Measurements from ENCODE around the gene SFSWAP. TPM values are rescaled to one million over a fixed set of nuclear protein-coding genes. Genes with fewer than 3 reads are reported as not detected.

The SFSWAP gene
- total RNA-seq, 1 experiment from 2014 or later: 48.1 TPM

DNA sequence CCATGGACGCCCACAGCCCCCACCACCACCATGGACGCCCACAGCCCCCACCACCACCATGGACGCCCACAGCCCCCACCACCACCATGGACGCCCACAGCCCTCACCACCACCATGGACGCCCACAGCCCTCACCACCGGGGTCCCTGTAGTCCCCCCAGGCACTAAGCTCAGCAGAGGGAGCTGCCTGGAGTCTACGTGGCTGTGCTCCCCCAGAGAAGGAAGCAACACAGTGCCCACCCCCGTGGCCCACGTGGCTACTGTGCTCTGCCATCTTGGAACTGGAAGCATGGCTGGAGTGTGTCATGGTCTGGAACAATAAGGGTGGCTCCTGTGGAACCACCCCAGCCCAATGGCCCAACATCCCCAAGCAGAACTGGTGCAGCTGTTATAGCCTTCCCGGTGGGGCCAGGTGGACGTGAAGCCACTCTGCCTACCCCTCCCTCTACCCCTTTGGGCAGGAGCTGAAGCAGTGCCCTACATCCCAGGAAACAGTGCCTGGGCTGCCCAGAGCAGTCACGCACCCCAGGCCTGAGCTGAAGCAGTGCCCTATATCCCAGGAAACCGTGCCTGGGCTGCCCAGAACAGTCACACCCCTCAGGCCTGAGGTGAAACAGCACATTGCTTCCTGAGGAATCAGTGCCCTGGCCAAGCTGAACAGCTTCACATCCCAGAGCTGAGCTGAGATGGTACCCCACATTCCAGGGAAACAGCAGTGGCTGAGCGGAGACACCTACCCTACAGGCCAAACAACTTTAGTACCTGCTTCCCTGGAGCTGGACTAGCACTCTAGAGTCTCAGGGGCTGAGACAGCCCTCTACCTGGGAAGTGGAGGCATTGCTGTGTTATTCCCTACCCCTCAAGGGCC, 9.0 kb upstream of the SFSWAP start:
- no peak overlapping the region for H3T11ph ChIP-seq (ENCODE audit: low read length)
- H2BK20ac ChIP-seq (ENCODE audit: low read depth, low read length, poor library complexity, severe bottlenecking): no peak overlapping the region
- Mint-ChIP-seq H3K4me1 (no peaks in the 10 kb centered on the region), H3K36me3 (ENCODE audit: insufficient read depth in 1 of 3, low read depth in 3 of 3) (0 out of 7 replicates have a peak, but pooled peaks cover 0 to 3% (median 0%) of the 10 kb centered on the region in 3 experiments), H3K4me3 (no peak overlapping the region), H3K27ac (no peak overlapping the region; a peak in 1 of 7 replicates), H3K27me3 (ENCODE audit: low read depth) (peaks cover 18% of the 10 kb centered on the region), H3K9me3 (peaks cover 16 to 18% of the 10 kb centered on the region in 2 experiments)
- no peak overlapping the region for H2BK15ac ChIP-seq (ENCODE audit: low read depth, low read length)
- WGBS (ENCODE audit: extremely low coverage, insufficient read length, low lambda C conversion rate): no CpG with 5 or more reads among the region's 14 CpGs
- no peak overlapping the region for H3K18ac ChIP-seq (ENCODE audit: insufficient read length, low read depth, low read length)
- H3K23ac ChIP-seq (ENCODE audit: insufficient read length, low read depth, low read length): no peak overlapping the region
- no peaks in the 10 kb centered on the region for H3K79me1 ChIP-seq (ENCODE audit: insufficient read depth, low read depth, low read length, poor library complexity, severe bottlenecking)
- H4K20me1 ChIP-seq (ENCODE audit: control insufficient read depth, insufficient read depth, insufficient read length): no peaks in the 10 kb centered on the region
- H3K4ac ChIP-seq (ENCODE audit: low read depth, low read length): no peak overlapping the region
- H3K9me3 ChIP-seq (ENCODE audit: control insufficient read depth, low read depth, low read length): no peaks in the 10 kb centered on the region
- no peaks in the 10 kb centered on the region for H3K79me2 ChIP-seq (ENCODE audit: insufficient read depth, low read length)
- H2AFZ ChIP-seq (ENCODE audit: low read length): no peak overlapping the region
- no peaks in the 10 kb centered on the region for H3K27me3 ChIP-seq (ENCODE audit: insufficient read depth, low read length)
- no peak overlapping the region for H4K91ac ChIP-seq (ENCODE audit: insufficient read length, low read depth, low read length)
- H4K8ac ChIP-seq (replicated peaks; ENCODE audit: insufficient read length, low read depth, low read length): no peak overlapping the region
- TF ChIP-seq, protein P1, sequence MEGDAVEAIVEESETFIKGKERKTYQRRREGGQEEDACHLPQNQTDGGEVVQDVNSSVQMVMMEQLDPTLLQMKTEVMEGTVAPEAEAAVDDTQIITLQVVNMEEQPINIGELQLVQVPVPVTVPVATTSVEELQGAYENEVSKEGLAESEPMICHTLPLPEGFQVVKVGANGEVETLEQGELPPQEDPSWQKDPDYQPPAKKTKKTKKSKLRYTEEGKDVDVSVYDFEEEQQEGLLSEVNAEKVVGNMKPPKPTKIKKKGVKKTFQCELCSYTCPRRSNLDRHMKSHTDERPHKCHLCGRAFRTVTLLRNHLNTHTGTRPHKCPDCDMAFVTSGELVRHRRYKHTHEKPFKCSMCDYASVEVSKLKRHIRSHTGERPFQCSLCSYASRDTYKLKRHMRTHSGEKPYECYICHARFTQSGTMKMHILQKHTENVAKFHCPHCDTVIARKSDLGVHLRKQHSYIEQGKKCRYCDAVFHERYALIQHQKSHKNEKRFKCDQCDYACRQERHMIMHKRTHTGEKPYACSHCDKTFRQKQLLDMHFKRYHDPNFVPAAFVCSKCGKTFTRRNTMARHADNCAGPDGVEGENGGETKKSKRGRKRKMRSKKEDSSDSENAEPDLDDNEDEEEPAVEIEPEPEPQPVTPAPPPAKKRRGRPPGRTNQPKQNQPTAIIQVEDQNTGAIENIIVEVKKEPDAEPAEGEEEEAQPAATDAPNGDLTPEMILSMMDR (conservative IDR thresholded peaks at IDR 0.05): peak; percentile 42; the same call in 2 of the 3 replicates
- H2BK12ac ChIP-seq (ENCODE audit: insufficient read length, low read depth, low read length): no peak overlapping the region
- no peak overlapping the region for H3K9ac ChIP-seq (ENCODE audit: extremely low read depth, insufficient read length, low read length)
- H3K14ac ChIP-seq (ENCODE audit: insufficient read depth, low read length): no peak overlapping the region
- no peaks in the 10 kb centered on the region for H3K4me1 ChIP-seq (ENCODE audit: insufficient read depth, low read length)
- no peak overlapping the region for H3K56ac ChIP-seq (ENCODE audit: insufficient read length, low read depth, low read length)
- H2BK120ac ChIP-seq (ENCODE audit: low read depth, low read length, poor library complexity, severe bottlenecking): no peak overlapping the region
- H2BK5ac ChIP-seq (ENCODE audit: insufficient read length, low read length): no peak overlapping the region
- no peak overlapping the region for H2AK5ac ChIP-seq (ENCODE audit: insufficient read length, low read length)
- no peak overlapping the region for H3K4me2 ChIP-seq (ENCODE audit: insufficient read depth, insufficient read length, low read length)
- DNase-seq: no peak
- no peaks in the 10 kb centered on the region for H3K23me2 ChIP-seq (ENCODE audit: insufficient read length, low read depth, low read length, poor library complexity, severe bottlenecking)
- no peak overlapping the region for H4K5ac ChIP-seq (ENCODE audit: insufficient read length, low read depth, low read length)
- H3K27ac ChIP-seq (ENCODE audit: insufficient read length, low read depth, low read length): no peak overlapping the region

Data from H9 (cell line).